Measurements from ENCODE around the gene SIX4.

DNA sequence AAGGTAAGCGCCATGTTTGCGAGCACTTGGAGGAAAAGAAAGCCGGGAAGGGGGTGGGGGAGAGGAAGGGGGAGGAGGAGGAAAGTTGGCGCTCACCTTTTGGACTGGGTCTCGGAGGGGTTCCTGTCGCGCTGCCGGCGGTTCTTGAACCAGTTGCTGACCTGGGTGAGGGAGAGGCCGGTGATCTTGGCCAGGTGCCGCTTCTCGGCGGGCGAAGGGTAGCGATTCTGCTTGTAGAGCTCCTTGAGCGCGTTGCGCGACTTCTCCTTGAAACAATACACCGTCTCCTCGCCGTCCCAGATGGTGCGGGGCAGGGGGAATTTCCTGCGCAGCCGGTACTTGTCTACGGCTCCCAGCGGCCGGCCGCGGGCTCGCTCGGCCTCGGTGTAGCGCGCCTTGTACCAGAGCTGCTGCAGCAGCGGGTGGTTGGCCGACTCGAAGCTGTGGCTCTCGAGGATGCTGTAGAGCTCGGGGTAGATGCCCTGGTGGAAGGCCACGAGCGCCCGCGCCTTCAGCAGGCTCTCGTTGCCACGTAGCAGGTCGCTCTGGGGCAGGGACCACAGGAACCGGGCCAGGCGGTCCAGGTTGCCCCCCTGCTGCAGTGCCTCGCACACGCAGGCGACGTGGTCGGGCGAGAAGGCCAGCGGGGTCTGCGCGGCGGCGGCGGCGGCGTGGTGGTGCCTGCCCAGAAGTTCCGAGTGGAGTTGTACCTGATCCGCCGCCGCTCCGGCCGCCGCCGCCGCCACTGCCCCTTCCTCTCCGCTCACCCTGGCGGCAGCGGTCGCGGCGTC lies 840 bp downstream of the SIX4 start:
- TF ChIP-seq ZNF8 (CRISPR knock-in tag; IDR thresholded peaks at IDR 0.05), result no peak
- TF ChIP-seq, protein P1, sequence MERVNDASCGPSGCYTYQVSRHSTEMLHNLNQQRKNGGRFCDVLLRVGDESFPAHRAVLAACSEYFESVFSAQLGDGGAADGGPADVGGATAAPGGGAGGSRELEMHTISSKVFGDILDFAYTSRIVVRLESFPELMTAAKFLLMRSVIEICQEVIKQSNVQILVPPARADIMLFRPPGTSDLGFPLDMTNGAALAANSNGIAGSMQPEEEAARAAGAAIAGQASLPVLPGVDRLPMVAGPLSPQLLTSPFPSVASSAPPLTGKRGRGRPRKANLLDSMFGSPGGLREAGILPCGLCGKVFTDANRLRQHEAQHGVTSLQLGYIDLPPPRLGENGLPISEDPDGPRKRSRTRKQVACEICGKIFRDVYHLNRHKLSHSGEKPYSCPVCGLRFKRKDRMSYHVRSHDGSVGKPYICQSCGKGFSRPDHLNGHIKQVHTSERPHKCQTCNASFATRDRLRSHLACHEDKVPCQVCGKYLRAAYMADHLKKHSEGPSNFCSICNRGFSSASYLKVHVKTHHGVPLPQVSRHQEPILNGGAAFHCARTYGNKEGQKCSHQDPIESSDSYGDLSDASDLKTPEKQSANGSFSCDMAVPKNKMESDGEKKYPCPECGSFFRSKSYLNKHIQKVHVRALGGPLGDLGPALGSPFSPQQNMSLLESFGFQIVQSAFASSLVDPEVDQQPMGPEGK (CRISPR knock-in tag; IDR thresholded peaks at IDR 0.05; ENCODE audit: borderline replicate concordance), result no peak
- no peak for TF ChIP-seq RARB (CRISPR knock-in tag; IDR thresholded peaks at IDR 0.05)
- TF ChIP-seq ISL1 (CRISPR knock-in tag; IDR thresholded peaks at IDR 0.05), result no peak
- TF ChIP-seq, protein P2, sequence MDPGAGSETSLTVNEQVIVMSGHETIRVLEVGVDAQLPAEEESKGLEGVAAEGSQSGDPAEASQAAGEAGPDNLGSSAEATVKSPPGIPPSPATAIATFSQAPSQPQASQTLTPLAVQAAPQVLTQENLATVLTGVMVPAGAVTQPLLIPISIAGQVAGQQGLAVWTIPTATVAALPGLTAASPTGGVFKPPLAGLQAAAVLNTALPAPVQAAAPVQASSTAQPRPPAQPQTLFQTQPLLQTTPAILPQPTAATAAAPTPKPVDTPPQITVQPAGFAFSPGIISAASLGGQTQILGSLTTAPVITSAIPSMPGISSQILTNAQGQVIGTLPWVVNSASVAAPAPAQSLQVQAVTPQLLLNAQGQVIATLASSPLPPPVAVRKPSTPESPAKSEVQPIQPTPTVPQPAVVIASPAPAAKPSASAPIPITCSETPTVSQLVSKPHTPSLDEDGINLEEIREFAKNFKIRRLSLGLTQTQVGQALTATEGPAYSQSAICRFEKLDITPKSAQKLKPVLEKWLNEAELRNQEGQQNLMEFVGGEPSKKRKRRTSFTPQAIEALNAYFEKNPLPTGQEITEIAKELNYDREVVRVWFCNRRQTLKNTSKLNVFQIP (CRISPR knock-in tag; IDR thresholded peaks at IDR 0.05; ENCODE audit: borderline replicate concordance, low read depth), result no peak
- no peak for TF ChIP-seq CREB5 (CRISPR knock-in tag; IDR thresholded peaks at IDR 0.05; ENCODE audit: low read depth)
- no peak for TF ChIP-seq TOX (CRISPR knock-in tag; IDR thresholded peaks at IDR 0.05; ENCODE audit: borderline replicate concordance)
- TF ChIP-seq, protein P3, sequence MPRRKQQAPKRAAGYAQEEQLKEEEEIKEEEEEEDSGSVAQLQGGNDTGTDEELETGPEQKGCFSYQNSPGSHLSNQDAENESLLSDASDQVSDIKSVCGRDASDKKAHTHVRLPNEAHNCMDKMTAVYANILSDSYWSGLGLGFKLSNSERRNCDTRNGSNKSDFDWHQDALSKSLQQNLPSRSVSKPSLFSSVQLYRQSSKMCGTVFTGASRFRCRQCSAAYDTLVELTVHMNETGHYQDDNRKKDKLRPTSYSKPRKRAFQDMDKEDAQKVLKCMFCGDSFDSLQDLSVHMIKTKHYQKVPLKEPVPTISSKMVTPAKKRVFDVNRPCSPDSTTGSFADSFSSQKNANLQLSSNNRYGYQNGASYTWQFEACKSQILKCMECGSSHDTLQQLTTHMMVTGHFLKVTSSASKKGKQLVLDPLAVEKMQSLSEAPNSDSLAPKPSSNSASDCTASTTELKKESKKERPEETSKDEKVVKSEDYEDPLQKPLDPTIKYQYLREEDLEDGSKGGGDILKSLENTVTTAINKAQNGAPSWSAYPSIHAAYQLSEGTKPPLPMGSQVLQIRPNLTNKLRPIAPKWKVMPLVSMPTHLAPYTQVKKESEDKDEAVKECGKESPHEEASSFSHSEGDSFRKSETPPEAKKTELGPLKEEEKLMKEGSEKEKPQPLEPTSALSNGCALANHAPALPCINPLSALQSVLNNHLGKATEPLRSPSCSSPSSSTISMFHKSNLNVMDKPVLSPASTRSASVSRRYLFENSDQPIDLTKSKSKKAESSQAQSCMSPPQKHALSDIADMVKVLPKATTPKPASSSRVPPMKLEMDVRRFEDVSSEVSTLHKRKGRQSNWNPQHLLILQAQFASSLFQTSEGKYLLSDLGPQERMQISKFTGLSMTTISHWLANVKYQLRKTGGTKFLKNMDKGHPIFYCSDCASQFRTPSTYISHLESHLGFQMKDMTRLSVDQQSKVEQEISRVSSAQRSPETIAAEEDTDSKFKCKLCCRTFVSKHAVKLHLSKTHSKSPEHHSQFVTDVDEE (CRISPR knock-in tag; IDR thresholded peaks at IDR 0.05), result no peak
- TF ChIP-seq ZFP30 (CRISPR knock-in tag; IDR thresholded peaks at IDR 0.05), result no peak
- no peak for TF ChIP-seq ZFP3 (CRISPR knock-in tag; IDR thresholded peaks at IDR 0.05)
